Subcutaneous adipose tissue (tissue), 4 donors: ENCODE data around the gene DPF3. TPM values are rescaled to one million over a fixed set of nuclear protein-coding genes. Genes with fewer than 3 reads are reported as not detected.

Source experiments
- total RNA-seq, 4 donors: library from RNA; depleted of rRNA; stranded (reverse); fragments of >200 nt; gene quantifications; one replicate each; pipeline ENCODE4 v1.1.0, GENCODE V29; 2016
- TF ChIP-seq, protein P1 (sequence below): fragments of 450-650 bp; IDR thresholded peaks from one replicate; pipeline ENCODE4 v1.5.1; 2016; ENCODE audit warnings: low read depth, mild to moderate bottlenecking, control low read depth, antibody characterized with exemption, moderate library complexity

DPF3 gene
- total RNA-seq, 4 donors from 2014 or later = 0.33 to 6.8 TPM; not detected in 2

DNA sequence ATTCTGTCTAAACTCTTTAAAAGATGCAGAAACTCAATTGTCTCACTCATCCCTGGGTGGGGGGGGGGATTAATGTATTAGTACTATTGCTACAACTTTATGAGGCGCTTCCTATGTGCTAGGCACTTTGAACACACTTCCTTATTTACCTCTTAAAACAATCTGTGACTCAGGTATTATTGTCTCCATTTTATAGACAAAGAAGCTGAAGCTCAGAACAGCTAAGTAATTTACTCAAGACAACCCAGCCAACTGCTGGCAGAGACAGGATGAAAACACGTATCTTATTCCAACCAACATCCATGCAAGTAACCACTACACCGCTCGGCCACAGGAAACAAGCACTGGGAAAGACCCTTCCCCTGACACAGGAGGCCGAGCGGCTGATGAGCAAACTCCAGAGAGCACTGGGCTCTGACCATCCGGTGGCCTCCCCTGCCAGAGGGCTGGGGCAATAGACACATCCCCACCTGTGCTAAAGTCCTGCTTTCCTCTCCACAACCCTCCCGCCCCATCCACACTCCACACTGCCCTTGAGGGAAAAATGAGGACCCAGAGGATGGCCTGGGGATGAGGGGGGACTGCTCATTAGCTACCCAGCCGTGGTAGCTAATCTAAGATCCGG lies 244.2 kb downstream of the DPF3 start:
- TF ChIP-seq, protein P1, sequence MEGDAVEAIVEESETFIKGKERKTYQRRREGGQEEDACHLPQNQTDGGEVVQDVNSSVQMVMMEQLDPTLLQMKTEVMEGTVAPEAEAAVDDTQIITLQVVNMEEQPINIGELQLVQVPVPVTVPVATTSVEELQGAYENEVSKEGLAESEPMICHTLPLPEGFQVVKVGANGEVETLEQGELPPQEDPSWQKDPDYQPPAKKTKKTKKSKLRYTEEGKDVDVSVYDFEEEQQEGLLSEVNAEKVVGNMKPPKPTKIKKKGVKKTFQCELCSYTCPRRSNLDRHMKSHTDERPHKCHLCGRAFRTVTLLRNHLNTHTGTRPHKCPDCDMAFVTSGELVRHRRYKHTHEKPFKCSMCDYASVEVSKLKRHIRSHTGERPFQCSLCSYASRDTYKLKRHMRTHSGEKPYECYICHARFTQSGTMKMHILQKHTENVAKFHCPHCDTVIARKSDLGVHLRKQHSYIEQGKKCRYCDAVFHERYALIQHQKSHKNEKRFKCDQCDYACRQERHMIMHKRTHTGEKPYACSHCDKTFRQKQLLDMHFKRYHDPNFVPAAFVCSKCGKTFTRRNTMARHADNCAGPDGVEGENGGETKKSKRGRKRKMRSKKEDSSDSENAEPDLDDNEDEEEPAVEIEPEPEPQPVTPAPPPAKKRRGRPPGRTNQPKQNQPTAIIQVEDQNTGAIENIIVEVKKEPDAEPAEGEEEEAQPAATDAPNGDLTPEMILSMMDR = no peak

- TF ChIP-seq, protein P1 = no peak
Measured at GRCh38 chr14:72647782-72648181, 246.1 kb downstream of the DPF3 start.

DNA sequence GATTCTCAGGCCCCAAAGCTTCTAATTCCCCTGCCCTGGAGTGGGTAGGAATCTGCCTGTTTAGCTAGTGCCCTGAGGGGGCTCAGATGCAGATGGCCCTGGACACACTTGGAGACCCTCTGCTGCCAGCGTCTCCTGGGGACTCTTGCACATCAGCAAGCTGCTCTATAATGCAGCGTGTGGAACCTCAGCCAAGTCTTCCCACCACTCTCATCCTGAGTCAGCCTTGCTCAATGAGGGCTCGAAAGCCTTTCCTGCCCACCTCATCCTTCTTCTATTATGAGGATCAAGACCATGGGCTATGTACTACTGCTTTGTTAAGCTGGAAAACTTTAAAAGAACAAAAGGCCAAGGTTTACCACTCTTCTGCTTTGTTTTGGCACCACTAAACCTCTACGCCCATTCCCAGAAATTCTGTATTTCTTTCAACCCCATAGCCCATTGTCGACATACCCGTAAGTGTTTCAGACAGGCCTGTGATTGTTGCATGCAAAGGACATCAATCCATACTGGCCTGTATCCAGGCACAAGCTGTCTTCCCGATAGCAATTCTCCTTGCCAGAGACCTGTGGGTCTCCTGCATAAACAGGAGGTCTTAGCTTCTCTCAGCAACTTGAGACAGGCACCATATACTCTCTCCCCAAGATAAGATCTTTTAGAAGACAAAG lies 246.9 kb downstream of the DPF3 start:
- TF ChIP-seq, protein P1 = no peak

GRCh38 chr14:72645706-72646105 lies 248.2 kb downstream of the DPF3 start:
- TF ChIP-seq, protein P1 = no peak

- TF ChIP-seq, protein P1 = no peak
Measured at GRCh38 chr14:72644758-72645489, 249.0 kb downstream of the DPF3 start.

DNA sequence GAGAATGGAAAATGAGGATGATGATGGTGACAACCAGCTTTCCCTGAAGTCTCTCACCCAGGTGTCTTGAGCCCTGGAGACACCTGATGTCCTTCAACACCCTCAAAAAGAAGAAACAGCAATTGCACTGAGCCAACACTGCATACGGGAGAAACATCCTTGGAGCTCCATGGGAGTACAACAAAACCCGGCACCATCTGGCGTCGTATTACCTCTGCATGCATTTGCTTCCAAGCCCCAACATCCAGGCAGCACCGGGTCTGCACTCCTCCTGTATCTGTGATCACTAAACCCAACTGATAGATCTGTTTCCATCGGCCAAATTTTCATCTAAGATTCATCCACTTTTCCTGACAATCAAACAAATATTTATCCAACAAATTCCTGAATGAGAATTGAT lies 249.9 kb downstream of the DPF3 start:
- TF ChIP-seq, protein P1 = no peak

GRCh38 chr14:72643317-72643801 lies 250.5 kb downstream of the DPF3 start:
- TF ChIP-seq, protein P1 = no peak
